GM10266 (cell line): ENCODE measurements around the gene AQP7.
"Not testable (repeated sequence)": the region's sequence is repeated elsewhere in the genome, so short reads cannot be mapped to it uniquely, and the experiment has no call there.

Experiments used
- DNase-seq: peaks from one replicate; pipeline ENCODE4 v3.0.0; 2012; ENCODE audit errors: extremely low spot score
- TF ChIP-seq, protein P1 (sequence below): IDR thresholded peaks from 2 replicates; pipeline ENCODE4 v1.5.1; 2012; ENCODE audit warnings: mild to moderate bottlenecking, low read depth; ENCODE audit not compliant: control insufficient read depth, insufficient read depth; ENCODE audit errors: missing control alignments

Gene AQP7

DNA sequence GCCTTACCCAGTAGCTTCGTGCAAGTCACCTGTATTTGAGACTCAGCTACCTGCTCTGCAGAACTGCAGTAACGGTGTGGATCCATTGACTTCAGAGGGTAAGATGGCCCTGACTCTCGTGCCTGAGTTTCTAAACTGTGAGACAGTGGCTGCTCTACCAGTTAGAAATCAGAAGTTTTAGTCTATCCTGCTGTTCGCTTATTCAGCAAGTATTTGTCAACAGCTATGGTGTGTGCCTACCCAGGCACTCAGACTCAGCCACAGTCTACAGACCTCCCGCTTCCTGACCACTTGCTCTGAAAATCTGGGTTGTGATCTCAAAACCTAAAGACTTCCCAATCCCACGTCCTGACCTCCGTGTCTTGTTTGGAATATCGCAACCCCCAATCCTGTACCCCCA is 31.5 kb upstream of the AQP7 start:
- TF ChIP-seq, protein P1, sequence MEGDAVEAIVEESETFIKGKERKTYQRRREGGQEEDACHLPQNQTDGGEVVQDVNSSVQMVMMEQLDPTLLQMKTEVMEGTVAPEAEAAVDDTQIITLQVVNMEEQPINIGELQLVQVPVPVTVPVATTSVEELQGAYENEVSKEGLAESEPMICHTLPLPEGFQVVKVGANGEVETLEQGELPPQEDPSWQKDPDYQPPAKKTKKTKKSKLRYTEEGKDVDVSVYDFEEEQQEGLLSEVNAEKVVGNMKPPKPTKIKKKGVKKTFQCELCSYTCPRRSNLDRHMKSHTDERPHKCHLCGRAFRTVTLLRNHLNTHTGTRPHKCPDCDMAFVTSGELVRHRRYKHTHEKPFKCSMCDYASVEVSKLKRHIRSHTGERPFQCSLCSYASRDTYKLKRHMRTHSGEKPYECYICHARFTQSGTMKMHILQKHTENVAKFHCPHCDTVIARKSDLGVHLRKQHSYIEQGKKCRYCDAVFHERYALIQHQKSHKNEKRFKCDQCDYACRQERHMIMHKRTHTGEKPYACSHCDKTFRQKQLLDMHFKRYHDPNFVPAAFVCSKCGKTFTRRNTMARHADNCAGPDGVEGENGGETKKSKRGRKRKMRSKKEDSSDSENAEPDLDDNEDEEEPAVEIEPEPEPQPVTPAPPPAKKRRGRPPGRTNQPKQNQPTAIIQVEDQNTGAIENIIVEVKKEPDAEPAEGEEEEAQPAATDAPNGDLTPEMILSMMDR: no peak
- no peak for DNase-seq

DNA sequence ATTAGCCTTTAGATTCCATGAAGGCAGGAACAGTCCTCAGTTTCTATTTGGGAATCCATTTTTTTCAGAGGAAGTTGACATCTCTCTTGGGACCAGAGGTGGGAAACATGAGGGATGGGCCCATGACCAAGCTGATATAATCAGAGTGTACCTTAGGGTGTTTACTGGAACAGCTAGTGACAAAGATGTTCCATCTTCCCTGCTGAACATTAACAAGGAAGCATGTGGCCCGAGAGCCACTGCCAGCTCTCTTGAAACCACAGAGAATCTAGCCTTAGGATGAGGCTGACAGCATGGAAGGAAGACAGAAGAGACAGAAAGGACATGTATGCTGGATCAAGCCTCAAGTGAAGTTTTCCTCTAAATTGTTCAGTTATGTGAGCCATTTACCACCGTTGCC is 29.1 kb upstream of the AQP7 start:
- DNase-seq: no peak
- TF ChIP-seq, protein P1: no peak

DNA sequence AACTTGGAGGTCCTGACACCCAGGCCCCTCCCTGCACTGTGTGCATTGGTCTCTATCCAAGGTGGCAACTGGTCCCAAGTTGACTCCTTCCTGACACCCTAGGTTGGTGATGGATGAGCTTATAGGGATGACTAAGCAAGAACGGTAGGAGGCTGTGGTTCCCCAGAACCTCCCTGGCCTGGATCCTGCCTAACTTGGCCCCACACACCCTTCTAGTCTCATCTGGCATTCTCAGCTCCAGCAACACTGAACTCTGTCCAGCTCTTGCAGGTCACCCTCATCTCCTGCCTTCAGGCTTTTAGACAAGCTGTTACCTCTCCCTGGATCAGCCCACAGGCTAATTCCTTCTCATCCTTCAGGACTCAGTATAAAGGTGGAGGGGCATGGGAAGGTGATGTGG is 28.6 kb upstream of the AQP7 start:
- TF ChIP-seq, protein P1: no peak
- no peak for DNase-seq

DNA sequence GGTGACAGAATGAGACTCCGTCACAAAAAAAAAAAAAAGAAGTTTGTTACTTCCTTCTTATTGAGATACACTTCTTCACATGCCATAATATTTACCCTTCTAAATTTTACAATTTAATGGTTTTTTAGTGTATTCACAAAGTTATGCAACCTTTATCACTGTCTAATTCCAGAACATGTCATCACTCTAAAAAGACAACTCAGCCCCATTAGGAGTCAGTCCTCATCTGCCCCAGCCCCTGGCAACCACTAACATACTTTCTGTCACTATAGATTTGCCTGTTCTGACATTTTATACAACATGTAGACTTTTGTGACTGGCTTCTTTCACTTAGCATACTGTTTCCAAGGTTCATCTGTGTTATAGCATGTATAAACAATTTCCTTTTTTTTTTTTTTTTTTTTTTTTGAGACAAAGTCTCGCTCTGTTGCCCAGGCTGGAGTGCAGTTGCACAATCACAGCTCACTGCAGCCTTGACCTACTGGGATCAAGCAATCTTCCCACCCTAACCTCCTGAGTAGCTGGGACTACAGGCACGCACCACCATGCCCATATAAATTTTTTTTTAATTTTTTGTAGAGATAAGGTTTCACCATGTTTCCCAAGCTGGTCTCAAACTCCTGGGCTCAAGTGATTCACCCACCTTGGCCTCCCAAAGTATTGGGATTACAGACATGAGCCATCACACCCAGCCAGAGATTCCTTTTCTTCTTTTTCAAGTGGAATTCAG is 27.1 kb upstream of the AQP7 start:
- no peak for DNase-seq
- TF ChIP-seq, protein P1: no peak

DNA sequence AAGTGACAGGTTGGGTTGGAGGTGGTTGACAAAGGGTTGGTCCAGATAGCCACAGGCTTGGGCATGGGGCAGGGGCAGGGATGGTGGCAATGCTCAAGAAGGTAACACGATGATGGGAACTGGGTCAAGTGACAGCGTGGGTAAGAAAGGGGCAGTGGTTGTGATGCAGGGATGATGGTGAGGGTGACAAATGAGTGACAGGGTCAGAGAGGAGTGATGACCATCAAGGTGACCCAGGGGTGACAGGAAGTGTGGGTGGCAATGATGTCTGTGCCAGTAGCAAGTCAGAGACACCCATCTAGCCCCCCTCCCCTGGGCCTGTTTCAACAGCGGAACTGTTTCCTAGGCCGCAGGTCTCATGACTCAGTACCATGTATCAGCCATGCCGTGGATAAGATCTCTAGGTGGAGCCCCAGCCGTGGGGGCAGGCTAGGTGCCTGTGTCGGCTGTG is 24.5 kb upstream of the AQP7 start:
- DNase-seq: no peak
- TF ChIP-seq, protein P1: no peak

DNA sequence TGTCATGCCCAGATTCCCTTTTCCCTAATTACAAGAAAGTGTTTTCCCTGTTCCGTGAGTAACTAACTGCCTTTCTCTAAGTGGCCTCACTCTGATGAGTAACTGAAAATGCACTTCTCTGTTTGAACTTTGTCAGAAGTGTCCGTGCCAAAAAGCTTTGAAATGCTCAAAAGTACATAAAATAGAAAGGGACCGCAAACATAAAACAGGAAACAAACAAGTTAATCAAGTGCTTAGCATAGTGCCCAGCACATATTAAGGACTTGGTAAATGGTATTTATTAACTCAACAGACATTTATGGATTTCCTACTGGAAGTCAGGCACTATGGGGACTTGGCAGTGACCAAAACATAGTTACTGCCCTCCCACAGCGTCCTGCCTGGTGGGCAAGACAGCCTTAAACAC is 22.8 kb upstream of the AQP7 start:
- TF ChIP-seq, protein P1: no peak
- DNase-seq: no peak

DNA sequence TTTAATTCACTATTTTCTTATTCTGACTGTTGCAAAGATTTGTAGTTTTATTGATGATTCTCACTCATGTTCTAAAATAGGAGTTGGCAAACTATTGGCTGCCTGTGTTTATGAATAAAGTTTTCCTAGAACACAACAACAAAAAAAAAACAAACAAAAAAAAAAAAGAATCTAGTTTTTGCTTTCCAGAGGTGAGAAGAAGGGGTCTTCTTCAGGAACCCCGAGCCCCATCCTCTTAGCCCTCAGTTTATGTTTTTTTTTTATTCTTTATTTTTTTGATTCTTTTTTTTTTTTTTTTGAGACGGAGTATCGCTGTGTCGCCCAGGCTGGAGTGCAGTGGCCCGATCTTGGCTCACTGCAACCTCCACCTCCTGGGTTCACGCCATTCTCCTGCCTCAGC is 22.1 kb upstream of the AQP7 start:
- not testable (repeated sequence) for DNase-seq

DNA sequence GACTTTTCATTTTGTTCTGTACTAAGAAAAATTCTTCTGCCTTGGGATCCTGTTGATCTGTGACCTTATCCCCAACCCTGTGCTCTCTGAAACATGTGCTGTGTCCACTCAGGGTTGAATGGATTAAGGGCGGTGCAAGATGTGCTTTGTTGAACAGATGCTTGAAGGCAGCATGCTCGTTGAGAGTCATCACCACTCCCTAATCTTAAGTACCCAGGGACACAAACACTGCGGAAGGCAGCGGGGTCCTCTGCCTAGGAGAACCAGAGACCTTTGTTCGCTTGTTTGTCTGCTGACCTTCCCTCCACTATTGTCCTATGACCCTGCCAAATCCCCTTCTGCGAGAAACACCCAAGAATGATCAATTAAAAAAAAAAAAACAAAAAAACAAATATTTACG is 21.7 kb upstream of the AQP7 start:
- not testable (repeated sequence) for DNase-seq
